Stomach (tissue), 4 donors: ENCODE data around the gene PARP4.

ENCODE experiments used
- CTCF ChIP-seq, 7 experiments: fragments of 450-650 bp in 4 of 7; fragments of 200-600 bp in 3 of 7; sonication (generic) in 3 of 7; IDR thresholded peaks; one replicate each; pipeline ENCODE4 v1.5.1; 2016 to 2019; ENCODE audit warnings: antibody characterized with exemption in 7 of 7, control low read depth in 2 of 7, mild to moderate bottlenecking in 1 of 7
- POLR2A ChIP-seq, 4 donors: fragments of 450-650 bp; IDR thresholded peaks; one replicate each; pipeline ENCODE4 v1.6.1; 2016; ENCODE audit warnings: antibody characterized with exemption in 4 of 4, control low read depth in 2 of 4, mild to moderate bottlenecking in 1 of 4, moderate library complexity in 1 of 4
- POLR2AphosphoS5 ChIP-seq, 3 donors: sonication (generic); formaldehyde crosslinking; IDR thresholded peaks; one replicate each; pipeline ENCODE4 v1.6.1; 2016; ENCODE audit warnings: antibody characterized with exemption in 3 of 3

DNA sequence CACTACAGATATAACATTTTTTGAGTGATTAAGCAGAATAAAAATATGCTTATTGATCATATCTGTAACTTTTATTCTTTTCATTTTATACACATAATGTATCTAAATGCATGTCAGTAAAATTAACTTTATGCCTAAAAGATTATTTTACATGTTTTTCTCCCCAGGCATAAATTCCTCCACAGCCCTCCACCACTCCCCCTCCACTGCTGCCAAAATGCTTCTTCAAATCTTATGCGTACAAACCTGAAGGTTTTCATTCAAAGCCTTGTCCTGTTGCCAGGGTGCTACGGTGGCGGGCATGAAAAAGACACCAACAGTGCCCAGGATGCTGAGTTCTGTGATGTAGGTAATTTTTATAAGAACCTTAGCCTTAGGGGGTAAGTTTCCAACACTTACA is 52.9 kb downstream of the PARP4 start:
- no peak for TF ChIP-seq POLR2AphosphoS5 (IDR thresholded peaks at IDR 0.05)
- TF ChIP-seq CTCF (IDR thresholded peaks at IDR 0.05) = no peak
- TF ChIP-seq POLR2A (IDR thresholded peaks at IDR 0.05) = no peak
